CD14-positive monocyte (primary cell): ENCODE results near the gene COL12A1. TPM values are rescaled to one million over a fixed set of nuclear protein-coding genes. Genes with fewer than 3 reads are reported as not detected.

ENCODE experiments used
- DNase-seq, 3 donors: peaks; one replicate each; pipeline ENCODE4 v3.0.0-alpha.2; 2011 to 2022
- H2AFZ ChIP-seq: 2 replicates; pipeline ENCODE4 v1.6.0; 2012; ENCODE audit warnings: mild to moderate bottlenecking, low read depth, low read length, inconsistent platforms; ENCODE audit not compliant: insufficient read depth, poor library complexity, severe bottlenecking
- H3K27ac ChIP-seq, 2 donors: 1 replicate in 1 of 2; 2 replicates in 1 of 2; pipeline ENCODE4 v1.5.1; 2012 to 2013; ENCODE audit warnings: low read length in 2 of 2, control low read depth in 1 of 2, inconsistent platforms in 1 of 2, low read depth in 1 of 2, mild to moderate bottlenecking in 1 of 2
- H3K27me3 ChIP-seq, 2 donors: one replicate each; pipeline versions ENCODE4 v1.6.0 to v1.6.1; 2011 to 2013; ENCODE audit warnings: low read length in 2 of 2; ENCODE audit not compliant: control insufficient read depth in 2 of 2, insufficient read depth in 2 of 2
- H3K36me3 ChIP-seq, 2 donors: replicated peaks in 1 of 2; 1 replicate in 1 of 2; 2 replicates in 1 of 2; pipeline versions ENCODE4 v1.5.1 to v1.6.1; 2012 to 2013; ENCODE audit warnings: low read length in 2 of 2, control low read depth in 1 of 2, inconsistent platforms in 1 of 2, mild to moderate bottlenecking in 1 of 2; ENCODE audit not compliant: insufficient read depth in 2 of 2, control insufficient read depth in 1 of 2
- H3K4me1 ChIP-seq, 2 donors: 1 replicate in 1 of 2; 2 replicates in 1 of 2; pipeline versions ENCODE4 v1.5.1 to v1.6.1; 2012 to 2013; ENCODE audit warnings: low read length in 2 of 2, control low read depth in 1 of 2, inconsistent platforms in 1 of 2, mild to moderate bottlenecking in 1 of 2, moderate library complexity in 1 of 2; ENCODE audit not compliant: insufficient read depth in 2 of 2, control insufficient read depth in 1 of 2
- H3K4me2 ChIP-seq: replicated peaks from 2 replicates; pipeline ENCODE3; 2012; ENCODE audit warnings: low read length, moderate library complexity, mild to moderate bottlenecking; ENCODE audit not compliant: poor library complexity, severe bottlenecking; ENCODE audit errors: extremely low read depth
- H3K4me3 ChIP-seq, 3 experiments: fragments of 200-600 bp in 1 of 3; sonication (generic) in 1 of 3; replicated peaks in 1 of 3; 1 replicate in 2 of 3; 2 replicates in 1 of 3; pipeline ENCODE4 v1.5.1; 2011 to 2013; ENCODE audit warnings: low read length in 3 of 3, mild to moderate bottlenecking in 3 of 3, control low read depth in 2 of 3, low read depth in 2 of 3, inconsistent platforms in 1 of 3, moderate library complexity in 1 of 3
- H3K79me2 ChIP-seq: 2 replicates; pipeline ENCODE4 v1.6.0; 2012; ENCODE audit warnings: mild to moderate bottlenecking, control low read depth, inconsistent platforms, low read length, moderate library complexity; ENCODE audit not compliant: insufficient read depth
- H3K9ac ChIP-seq: 2 replicates; pipeline ENCODE4 v1.6.0; 2017; ENCODE audit warnings: low read length, mild to moderate bottlenecking; ENCODE audit not compliant: insufficient read depth, poor library complexity, severe bottlenecking
- H3K9me3 ChIP-seq, 2 donors: replicated peaks in 1 of 2; 1 replicate in 1 of 2; 2 replicates in 1 of 2; pipeline versions ENCODE4 v1.5.1 to v1.6.1; 2012 to 2013; ENCODE audit warnings: low read length in 2 of 2, control low read depth in 1 of 2; ENCODE audit not compliant: control insufficient read depth in 1 of 2, insufficient read depth in 1 of 2
- H4K20me1 ChIP-seq: 2 replicates; pipeline ENCODE4 v1.6.0; 2012; ENCODE audit warnings: mild to moderate bottlenecking, low read length, control low read depth, moderate library complexity; ENCODE audit not compliant: insufficient read depth
- H3K27ac Mint-ChIP-seq, 7 donors: one replicate each; pipeline ENCODE4 v1.8.0; 2020; ENCODE audit warnings: mild to moderate bottlenecking in 7 of 7, mixed read lengths in 7 of 7, moderate library complexity in 6 of 7, inconsistent platforms in 2 of 7
- H3K27me3 Mint-ChIP-seq, 3 donors: one replicate each; pipeline ENCODE4 v1.8.0; 2021 to 2022; ENCODE audit warnings: low read depth in 3 of 3, mild to moderate bottlenecking in 3 of 3, mixed read lengths in 3 of 3, moderate library complexity in 3 of 3, inconsistent platforms in 1 of 3
- H3K36me3 Mint-ChIP-seq, 2 donors: one replicate each; pipeline ENCODE4 v1.8.0; 2020; ENCODE audit warnings: mixed read lengths in 2 of 2, inconsistent platforms in 1 of 2, mild to moderate bottlenecking in 1 of 2
- H3K4me1 Mint-ChIP-seq: one replicate; pipeline ENCODE4 v1.8.0; 2020; ENCODE audit warnings: mild to moderate bottlenecking, mixed read lengths
- H3K4me3 Mint-ChIP-seq, 2 donors: one replicate each; pipeline ENCODE4 v1.8.0; 2020; ENCODE audit warnings: mild to moderate bottlenecking in 2 of 2, mixed read lengths in 2 of 2, moderate library complexity in 1 of 2
- H3K9me3 Mint-ChIP-seq, 7 donors: one replicate each; pipeline ENCODE4 v1.8.0; 2020 to 2022; ENCODE audit warnings: mixed read lengths in 7 of 7, mild to moderate bottlenecking in 6 of 7, moderate library complexity in 6 of 7, inconsistent platforms in 2 of 7
- CTCF ChIP-seq: fragments of 200-600 bp; IDR thresholded peaks from one replicate; pipeline ENCODE4 v1.8.0; 2022; ENCODE audit warnings: antibody characterized with exemption, mild to moderate bottlenecking
- WGBS: methylation state at CpG from one replicate; pipeline ENCODE4 v1.1.5; 2013; ENCODE audit warnings: missing lambda C conversion rate; ENCODE audit not compliant: insufficient coverage; 5-methylcytosine and 5-hydroxymethylcytosine counted together
- intact Hi-C, 2 donors: fragments of 100-400 bp; cut with micrococcal nuclease; formaldehyde crosslinking; loops; one replicate each; pipeline versions ENCODE4 v1.15.0 to v1.15.1; 2023
- polyA plus RNA-seq, 3 donors: library from polyadenylated mRNA; depleted of rRNA in 1 of 3; unstranded in 2 of 3; stranded (reverse) in 1 of 3; fragments of 300-500 nt in 2 of 3; fragments of >200 nt in 1 of 3; fragmentation: Illumina TruSeq in 2 of 3; gene quantifications; 1 replicate in 2 of 3; 2 replicates in 1 of 3; pipeline ENCODE4 v1.2.3, GENCODE V29; 2012 to 2021

The COL12A1 gene
- polyA plus RNA-seq, 3 donors, result not detected

GRCh38 chr6:75158176-75158575 is 47.7 kb downstream of the COL12A1 start:
- no peaks in the 10 kb centered on the region for H3K36me3 ChIP-seq
- H2AFZ ChIP-seq, result no peak overlapping the region
- H3K4me2 ChIP-seq, result no peak overlapping the region
- no peak overlapping the region for H3K27ac Mint-ChIP-seq
- no peaks in the 10 kb centered on the region for H3K79me2 ChIP-seq
- no peak overlapping the region for H3K9ac ChIP-seq
- no peaks in the 10 kb centered on the region for H3K27me3 ChIP-seq
- H3K27ac ChIP-seq, result no peak overlapping the region
- H3K36me3 Mint-ChIP-seq, result no peaks in the 10 kb centered on the region
- intact Hi-C loops, result no loop called here
- no peaks in the 10 kb centered on the region for H3K4me1 Mint-ChIP-seq
- H3K4me3 ChIP-seq, result no peak overlapping the region
- H3K9me3 ChIP-seq, result no peaks in the 10 kb centered on the region
- H3K9me3 Mint-ChIP-seq, result peaks cover 0 to 2% (median 0%) of the 10 kb centered on the region in 7 donors
- H3K4me3 Mint-ChIP-seq, result no peak overlapping the region
- H3K4me1 ChIP-seq, result no peaks in the 10 kb centered on the region
- no peaks in the 10 kb centered on the region for H4K20me1 ChIP-seq
- no peak for DNase-seq
- peaks cover 0 to 1% (median 0%) of the 10 kb centered on the region in 3 donors for H3K27me3 Mint-ChIP-seq
- no peak for TF ChIP-seq CTCF

- H3K4me1 Mint-ChIP-seq, result no peaks in the 10 kb centered on the region
- intact Hi-C loops, result no loop called here
- no CpG with 5 or more reads among the region's 2 CpGs for WGBS
Observed at GRCh38 chr6:75157336-75157735, 48.5 kb downstream of the COL12A1 start.

More at GRCh38 chr6:75157336-75157735, 48.5 kb downstream of the COL12A1 start:
- no peak for TF ChIP-seq CTCF
- H3K9ac ChIP-seq, result no peak overlapping the region
- H3K4me1 ChIP-seq, result no peaks in the 10 kb centered on the region
- H3K36me3 ChIP-seq, result no peaks in the 10 kb centered on the region
- Mint-ChIP-seq H3K27ac (peak overlapping the region in 1 of 7 donors; percentile 20), H3K9me3 (no peaks in the 10 kb centered on the region), H3K27me3 (peaks cover 0 to 1% (median 0%) of the 10 kb centered on the region in 3 donors), H3K4me3 (no peak overlapping the region), H3K36me3 (no peaks in the 10 kb centered on the region)
- no peaks in the 10 kb centered on the region for H3K9me3 ChIP-seq
- H3K4me2 ChIP-seq, result no peak overlapping the region
- no peaks in the 10 kb centered on the region for H4K20me1 ChIP-seq
- no peak overlapping the region for H3K4me3 ChIP-seq
- no peak for DNase-seq
- H3K79me2 ChIP-seq, result no peaks in the 10 kb centered on the region
- H3K27ac ChIP-seq, result no peak overlapping the region
- no peaks in the 10 kb centered on the region for H3K27me3 ChIP-seq
- no peak overlapping the region for H2AFZ ChIP-seq
